SK-N-SH treated with all-trans-retinoic acid at 6 μM for 48 hours (cell line): ENCODE measurements around the gene C18orf63.

Source experiments
- ATAC-seq: fragments of 200-7000 bp; cut with Tn5 transposase; 3 replicates; pipeline ENCODE4 v1.9.1; 2020; ENCODE audit warnings: mild to moderate bottlenecking, moderate library complexity
- ARNTL ChIP-seq: fragments of 450-650 bp; formaldehyde crosslinking; IDR thresholded peaks from 2 replicates; pipeline ENCODE4 v1.5.0; 2020; ENCODE audit warnings: low read depth, mild to moderate bottlenecking, moderate library complexity, borderline replicate concordance
- BACH2 ChIP-seq: fragments of 250-450 bp; sonication (Bioruptor Pico); IDR thresholded peaks from 2 replicates; pipeline ENCODE4 v1.9.0; 2021; ENCODE audit warnings: mild to moderate bottlenecking, borderline replicate concordance
- CREB5 ChIP-seq: fragments of 250-450 bp; sonication (Bioruptor Pico); IDR thresholded peaks from 2 replicates; pipeline ENCODE4 v1.5.1; 2020; ENCODE audit warnings: low read depth, mild to moderate bottlenecking, moderate library complexity
- CSDC2 ChIP-seq: fragments of 250-450 bp; sonication (Bioruptor Pico); IDR thresholded peaks from 2 replicates; pipeline ENCODE4 v1.5.0; 2020; ENCODE audit warnings: mild to moderate bottlenecking, moderate library complexity
- ESRRG ChIP-seq: fragments of 250-450 bp; sonication (Bioruptor Pico); IDR thresholded peaks from 2 replicates; pipeline ENCODE4 v1.6.1; 2021; ENCODE audit warnings: mild to moderate bottlenecking
- GLIS3 ChIP-seq: fragments of 250-450 bp; sonication (Bioruptor Pico); IDR thresholded peaks from 2 replicates; pipeline ENCODE4 v1.5.0; 2020; ENCODE audit warnings: mild to moderate bottlenecking, moderate library complexity
- ISL1 ChIP-seq: fragments of 250-450 bp; sonication (Bioruptor Pico); IDR thresholded peaks from 2 replicates; pipeline ENCODE4 v2.1.2; 2022; ENCODE audit warnings: mild to moderate bottlenecking, moderate library complexity
- OSR1 ChIP-seq: fragments of 250-450 bp; sonication (Bioruptor Pico); IDR thresholded peaks from 2 replicates; pipeline ENCODE4 v1.8.0; 2022; ENCODE audit warnings: moderate library complexity, mild to moderate bottlenecking, inconsistent platforms
- PPARA ChIP-seq: fragments of 250-450 bp; sonication (Bioruptor Pico); IDR thresholded peaks from 2 replicates; pipeline ENCODE4 v1.5.0; 2020; ENCODE audit warnings: mild to moderate bottlenecking, borderline replicate concordance
- RARB ChIP-seq: fragments of 250-450 bp; sonication (Bioruptor Pico); IDR thresholded peaks from 2 replicates; pipeline ENCODE4 v1.8.0; 2021; ENCODE audit warnings: mild to moderate bottlenecking, moderate library complexity
- TCF4 ChIP-seq: fragments of 250-450 bp; sonication (Bioruptor Pico); IDR thresholded peaks from 2 replicates; pipeline ENCODE4 v1.8.0; 2021; ENCODE audit warnings: mild to moderate bottlenecking, moderate library complexity, borderline replicate concordance
- TOX ChIP-seq: fragments of 250-450 bp; sonication (Bioruptor Pico); IDR thresholded peaks from 2 replicates; pipeline ENCODE4 v1.8.0; 2021; ENCODE audit warnings: mild to moderate bottlenecking, moderate library complexity, borderline replicate concordance
- ZC3H10 ChIP-seq: fragments of 250-450 bp; sonication (Bioruptor Pico); IDR thresholded peaks from 2 replicates; pipeline ENCODE4 v1.5.1; 2021; ENCODE audit warnings: mild to moderate bottlenecking, moderate library complexity
- ZFP3 ChIP-seq: fragments of 250-450 bp; sonication (Bioruptor Pico); IDR thresholded peaks from 2 replicates; pipeline ENCODE4 v1.5.0; 2020; ENCODE audit warnings: mild to moderate bottlenecking, moderate library complexity
- ZFP30 ChIP-seq: fragments of 450-650 bp; formaldehyde crosslinking; IDR thresholded peaks from 2 replicates; pipeline ENCODE4 v1.5.0; 2022; ENCODE audit warnings: mild to moderate bottlenecking, moderate library complexity
- ZNF565 ChIP-seq: fragments of 450-650 bp; formaldehyde crosslinking; conservative IDR thresholded peaks from 2 replicates; pipeline ENCODE4 v1.5.0; 2020; ENCODE audit warnings: low read depth, mild to moderate bottlenecking, moderate library complexity
- ZNF70 ChIP-seq: fragments of 450-650 bp; formaldehyde crosslinking; IDR thresholded peaks from 2 replicates; pipeline ENCODE4 v1.5.0; 2020; ENCODE audit warnings: mild to moderate bottlenecking, moderate library complexity
- ZNF8 ChIP-seq: fragments of 450-650 bp; formaldehyde crosslinking; IDR thresholded peaks from 2 replicates; pipeline ENCODE4 v1.5.0; 2020; ENCODE audit warnings: mild to moderate bottlenecking, moderate library complexity
- TF ChIP-seq, protein P1 (sequence below): fragments of 250-450 bp; sonication (Bioruptor Pico); IDR thresholded peaks from 2 replicates; pipeline ENCODE4 v1.5.0; 2020; ENCODE audit warnings: mild to moderate bottlenecking, moderate library complexity
- TF ChIP-seq, protein P2 (sequence below): fragments of 250-450 bp; sonication (Bioruptor Pico); IDR thresholded peaks from 2 replicates; pipeline ENCODE4 v1.8.0; 2021; ENCODE audit warnings: low read depth, mild to moderate bottlenecking, moderate library complexity, borderline replicate concordance
- TF ChIP-seq, protein P3 (sequence below): fragments of 250-450 bp; sonication (Bioruptor Pico); IDR thresholded peaks from 2 replicates; pipeline ENCODE4 v1.5.1; 2021; ENCODE audit warnings: mild to moderate bottlenecking, moderate library complexity

C18orf63 gene

DNA sequence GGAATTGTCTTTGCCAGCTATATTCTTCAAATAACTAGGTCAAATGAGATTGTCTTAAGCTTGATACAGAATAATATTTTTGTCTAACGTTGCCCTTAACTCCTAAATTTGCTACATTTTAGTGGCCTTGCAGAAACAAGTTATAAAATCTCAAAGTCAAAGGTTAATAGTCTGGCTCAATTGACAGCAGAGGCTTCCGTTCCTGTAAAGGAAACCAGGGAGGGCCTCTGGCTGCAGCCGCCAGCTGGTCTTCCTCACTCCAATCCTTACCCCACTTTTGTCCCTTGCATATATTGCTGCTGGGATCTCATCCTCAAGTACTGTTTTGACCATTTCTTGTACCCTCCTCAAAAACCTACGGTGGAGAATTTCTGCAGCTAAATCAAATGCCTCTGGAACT, 40.9 kb upstream of the C18orf63 start:
- TF ChIP-seq ISL1 (CRISPR knock-in tag) (no peak), GLIS3 (CRISPR knock-in tag) (no peak), CREB5 (no peak), ZNF8 (no peak), TOX (CRISPR knock-in tag) (no peak), ZFP3 (CRISPR knock-in tag) (no peak), BACH2 (CRISPR knock-in tag) (no peak), ARNTL (CRISPR knock-in tag) (no peak), PPARA (no peak), CSDC2 (CRISPR knock-in tag) (no peak)
- TF ChIP-seq, protein P1, sequence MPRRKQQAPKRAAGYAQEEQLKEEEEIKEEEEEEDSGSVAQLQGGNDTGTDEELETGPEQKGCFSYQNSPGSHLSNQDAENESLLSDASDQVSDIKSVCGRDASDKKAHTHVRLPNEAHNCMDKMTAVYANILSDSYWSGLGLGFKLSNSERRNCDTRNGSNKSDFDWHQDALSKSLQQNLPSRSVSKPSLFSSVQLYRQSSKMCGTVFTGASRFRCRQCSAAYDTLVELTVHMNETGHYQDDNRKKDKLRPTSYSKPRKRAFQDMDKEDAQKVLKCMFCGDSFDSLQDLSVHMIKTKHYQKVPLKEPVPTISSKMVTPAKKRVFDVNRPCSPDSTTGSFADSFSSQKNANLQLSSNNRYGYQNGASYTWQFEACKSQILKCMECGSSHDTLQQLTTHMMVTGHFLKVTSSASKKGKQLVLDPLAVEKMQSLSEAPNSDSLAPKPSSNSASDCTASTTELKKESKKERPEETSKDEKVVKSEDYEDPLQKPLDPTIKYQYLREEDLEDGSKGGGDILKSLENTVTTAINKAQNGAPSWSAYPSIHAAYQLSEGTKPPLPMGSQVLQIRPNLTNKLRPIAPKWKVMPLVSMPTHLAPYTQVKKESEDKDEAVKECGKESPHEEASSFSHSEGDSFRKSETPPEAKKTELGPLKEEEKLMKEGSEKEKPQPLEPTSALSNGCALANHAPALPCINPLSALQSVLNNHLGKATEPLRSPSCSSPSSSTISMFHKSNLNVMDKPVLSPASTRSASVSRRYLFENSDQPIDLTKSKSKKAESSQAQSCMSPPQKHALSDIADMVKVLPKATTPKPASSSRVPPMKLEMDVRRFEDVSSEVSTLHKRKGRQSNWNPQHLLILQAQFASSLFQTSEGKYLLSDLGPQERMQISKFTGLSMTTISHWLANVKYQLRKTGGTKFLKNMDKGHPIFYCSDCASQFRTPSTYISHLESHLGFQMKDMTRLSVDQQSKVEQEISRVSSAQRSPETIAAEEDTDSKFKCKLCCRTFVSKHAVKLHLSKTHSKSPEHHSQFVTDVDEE (CRISPR knock-in tag) = no peak
- TF ChIP-seq, protein P2, sequence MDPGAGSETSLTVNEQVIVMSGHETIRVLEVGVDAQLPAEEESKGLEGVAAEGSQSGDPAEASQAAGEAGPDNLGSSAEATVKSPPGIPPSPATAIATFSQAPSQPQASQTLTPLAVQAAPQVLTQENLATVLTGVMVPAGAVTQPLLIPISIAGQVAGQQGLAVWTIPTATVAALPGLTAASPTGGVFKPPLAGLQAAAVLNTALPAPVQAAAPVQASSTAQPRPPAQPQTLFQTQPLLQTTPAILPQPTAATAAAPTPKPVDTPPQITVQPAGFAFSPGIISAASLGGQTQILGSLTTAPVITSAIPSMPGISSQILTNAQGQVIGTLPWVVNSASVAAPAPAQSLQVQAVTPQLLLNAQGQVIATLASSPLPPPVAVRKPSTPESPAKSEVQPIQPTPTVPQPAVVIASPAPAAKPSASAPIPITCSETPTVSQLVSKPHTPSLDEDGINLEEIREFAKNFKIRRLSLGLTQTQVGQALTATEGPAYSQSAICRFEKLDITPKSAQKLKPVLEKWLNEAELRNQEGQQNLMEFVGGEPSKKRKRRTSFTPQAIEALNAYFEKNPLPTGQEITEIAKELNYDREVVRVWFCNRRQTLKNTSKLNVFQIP = no peak
- ATAC-seq = no peak

DNA sequence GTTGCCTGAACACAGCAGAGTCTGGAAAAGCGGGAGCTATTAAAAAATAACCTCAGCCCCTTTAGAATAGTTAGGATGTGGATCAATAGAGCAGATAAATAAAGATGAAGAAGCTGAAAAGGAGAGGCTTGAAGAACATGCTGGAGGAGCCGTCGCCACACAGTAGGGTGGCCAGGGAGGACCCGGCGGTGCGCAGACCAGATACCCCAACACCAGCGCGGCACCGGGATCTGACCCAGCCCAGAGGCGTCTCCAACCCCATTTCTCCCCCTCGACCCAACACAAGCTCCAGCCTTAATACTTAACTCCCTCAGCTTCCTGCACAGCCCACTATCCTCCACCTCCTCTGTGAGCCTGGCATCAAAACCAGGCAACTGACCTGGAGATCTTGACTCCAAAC, 39.9 kb upstream of the C18orf63 start:
- ATAC-seq = no peak
- TF ChIP-seq PPARA (no peak), GLIS3 (CRISPR knock-in tag) (no peak), ZFP30 (CRISPR knock-in tag) (no peak), CSDC2 (CRISPR knock-in tag) (no peak), ZC3H10 (CRISPR knock-in tag) (no peak), ZNF70 (CRISPR knock-in tag) (no peak), BACH2 (CRISPR knock-in tag) (no peak), OSR1 (no peak)

- TF ChIP-seq CREB5 = no peak
- no peak for TF ChIP-seq TCF4 (CRISPR knock-in tag)
- no peak for TF ChIP-seq RARB
- no peak for TF ChIP-seq TOX (CRISPR knock-in tag)
- no peak for TF ChIP-seq ZNF565 (CRISPR knock-in tag)
- TF ChIP-seq, protein P3, sequence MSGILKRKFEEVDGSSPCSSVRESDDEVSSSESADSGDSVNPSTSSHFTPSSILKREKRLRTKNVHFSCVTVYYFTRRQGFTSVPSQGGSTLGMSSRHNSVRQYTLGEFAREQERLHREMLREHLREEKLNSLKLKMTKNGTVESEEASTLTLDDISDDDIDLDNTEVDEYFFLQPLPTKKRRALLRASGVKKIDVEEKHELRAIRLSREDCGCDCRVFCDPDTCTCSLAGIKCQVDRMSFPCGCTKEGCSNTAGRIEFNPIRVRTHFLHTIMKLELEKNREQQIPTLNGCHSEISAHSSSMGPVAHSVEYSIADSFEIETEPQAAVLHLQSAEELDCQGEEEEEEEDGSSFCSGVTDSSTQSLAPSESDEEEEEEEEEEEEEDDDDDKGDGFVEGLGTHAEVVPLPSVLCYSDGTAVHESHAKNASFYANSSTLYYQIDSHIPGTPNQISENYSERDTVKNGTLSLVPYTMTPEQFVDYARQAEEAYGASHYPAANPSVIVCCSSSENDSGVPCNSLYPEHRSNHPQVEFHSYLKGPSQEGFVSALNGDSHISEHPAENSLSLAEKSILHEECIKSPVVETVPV (CRISPR knock-in tag) = no peak
- TF ChIP-seq ISL1 (CRISPR knock-in tag) = no peak
- no peak for TF ChIP-seq BACH2 (CRISPR knock-in tag)
- no peak for ATAC-seq
Observed at GRCh38 chr18:74276609-74277008, 39.0 kb upstream of the C18orf63 start.

DNA sequence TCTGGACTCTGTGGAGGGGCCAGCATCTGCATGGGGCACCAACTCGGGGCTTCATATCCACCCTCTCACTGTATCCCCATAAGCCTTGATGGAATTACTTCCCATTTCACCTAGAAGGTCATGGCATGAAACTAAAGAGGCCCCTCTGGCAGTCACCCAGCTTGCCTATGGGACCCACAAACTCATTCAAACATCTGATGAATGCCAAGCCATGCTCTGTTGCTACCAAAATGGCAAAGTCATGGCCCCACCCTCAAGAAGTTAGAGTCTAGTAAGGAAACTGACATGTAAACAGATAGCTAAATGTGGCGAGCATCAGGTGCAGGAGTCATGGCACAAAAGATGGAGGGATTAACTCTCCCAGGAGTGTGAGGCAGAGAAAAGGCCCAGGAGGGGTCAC, 38.3 kb upstream of the C18orf63 start:
- no peak for ATAC-seq
- no peak for TF ChIP-seq ISL1 (CRISPR knock-in tag)
- TF ChIP-seq ESRRG (CRISPR knock-in tag) = no peak
- TF ChIP-seq, protein P1 (CRISPR knock-in tag) = no peak
- TF ChIP-seq CSDC2 (CRISPR knock-in tag) = no peak
- no peak for TF ChIP-seq GLIS3 (CRISPR knock-in tag)
- no peak for TF ChIP-seq TOX (CRISPR knock-in tag)
- no peak for TF ChIP-seq ZFP3 (CRISPR knock-in tag)
- TF ChIP-seq, protein P3 (CRISPR knock-in tag) = no peak
- no peak for TF ChIP-seq ZFP30 (CRISPR knock-in tag)
- no peak for TF ChIP-seq BACH2 (CRISPR knock-in tag)
